PC-9 (cell line): Measurements from ENCODE around the gene DNAJC18. TPM values are rescaled to one million over a fixed set of nuclear protein-coding genes. Genes with fewer than 3 reads are reported as not detected.

Experiments
- BruUV-seq: library from RNA; stranded (reverse); fragments of 400-500 nt; replicated peaks from 2 replicates; lab custom pipeline; 2021; lab: Mats Ljungman, UMichigan
- CTCF ChIA-PET: fragments of 300-600 bp; sonication (Branson Sonifier 250); formaldehyde crosslinking; loops from one replicate; lab custom pipeline; 2022; ENCODE audit warnings: antibody characterized with exemption; lab: Charles Lee
- POLR2A ChIA-PET: fragments of 300-600 bp; sonication (Branson Sonifier 250); formaldehyde crosslinking; loops from one replicate; lab custom pipeline; 2022; ENCODE audit warnings: antibody characterized with exemption; ENCODE audit not compliant: unreplicated experiment; lab: Charles Lee
- DNase-seq, 2 experiments: peaks; one replicate each; pipeline versions ENCODE4 v3.0.0 to v3.0.0-alpha.2; 2015 to 2022; ENCODE audit warnings: mixed read lengths in 1 of 2
- H2AFZ ChIP-seq: fragments of 200-600 bp; sonication (generic); 2 replicates; pipeline ENCODE4 v1.8.1; 2017; ENCODE audit warnings: antibody characterized with exemption
- H3F3A ChIP-seq: fragments of 200-600 bp; sonication (generic); 2 replicates; pipeline ENCODE4 v1.8.1; 2017; ENCODE audit warnings: antibody characterized with exemption, mild to moderate bottlenecking, low read depth; ENCODE audit not compliant: insufficient read depth
- H3K27ac ChIP-seq: fragments of 200-600 bp; sonication (generic); 2 replicates; pipeline ENCODE4 v1.6.1; 2016; ENCODE audit warnings: mixed run types
- H3K27me3 ChIP-seq: fragments of 200-600 bp; sonication (generic); 2 replicates; pipeline ENCODE4 v1.6.1; 2016; ENCODE audit warnings: low read depth, mixed run types; ENCODE audit not compliant: insufficient read depth
- H3K36me3 ChIP-seq: fragments of 200-600 bp; sonication (generic); 2 replicates; pipeline ENCODE4 v1.6.1; 2016; ENCODE audit warnings: low read depth, mixed run types
- H3K4me1 ChIP-seq: fragments of 200-600 bp; sonication (generic); replicated peaks from 2 replicates; pipeline ENCODE4 v1.6.1; 2016; ENCODE audit warnings: mixed run types; ENCODE audit not compliant: insufficient read depth
- H3K4me2 ChIP-seq: fragments of 200-600 bp; sonication (generic); 2 replicates; pipeline ENCODE4 v1.6.1; 2017; ENCODE audit warnings: mixed run types
- H3K4me3 ChIP-seq: fragments of 200-600 bp; sonication (generic); 2 replicates; pipeline ENCODE4 v1.6.1; 2016; ENCODE audit warnings: mixed run types
- H3K79me2 ChIP-seq: fragments of 200-600 bp; sonication (generic); 2 replicates; pipeline ENCODE4 v1.6.1; 2017; ENCODE audit warnings: low read depth, mixed run types
- H3K9me2 ChIP-seq: fragments of 200-600 bp; sonication (generic); 2 replicates; pipeline ENCODE4 v1.8.1; 2017; ENCODE audit warnings: mild to moderate bottlenecking; ENCODE audit not compliant: insufficient read depth
- H3K9me3 ChIP-seq: fragments of 200-600 bp; sonication (generic); 2 replicates; pipeline ENCODE4 v1.8.1; 2016; ENCODE audit warnings: low read depth; ENCODE audit not compliant: insufficient read depth
- H4K20me1 ChIP-seq: fragments of 200-600 bp; sonication (generic); 2 replicates; pipeline ENCODE4 v1.8.1; 2017; ENCODE audit not compliant: insufficient read depth
- EZH2 ChIP-seq: fragments of 200-600 bp; sonication (generic); IDR thresholded peaks from 2 replicates; pipeline ENCODE4 v1.8.0; 2017; ENCODE audit warnings: antibody characterized with exemption, low read depth
- intact Hi-C: fragments of 100-400 bp; cut with micrococcal nuclease; formaldehyde crosslinking; loops from one replicate; pipeline ENCODE4 v1.10.0; 2022; ENCODE audit not compliant: unreplicated experiment
- total RNA-seq: library from RNA; stranded (reverse); gene quantifications from 2 replicates; pipeline ENCODE4 v1.2.3, GENCODE V29; 2021
- TF ChIP-seq, protein P1 (sequence below): fragments of 200-600 bp; sonication (generic); conservative IDR thresholded peaks from 2 replicates; pipeline ENCODE4 v1.6.1; 2017; ENCODE audit warnings: mixed run types, antibody characterized with exemption, mild to moderate bottlenecking, moderate library complexity

DNAJC18 gene
- total RNA-seq, 1 experiment from 2014 or later, result 8.9 TPM

DNA sequence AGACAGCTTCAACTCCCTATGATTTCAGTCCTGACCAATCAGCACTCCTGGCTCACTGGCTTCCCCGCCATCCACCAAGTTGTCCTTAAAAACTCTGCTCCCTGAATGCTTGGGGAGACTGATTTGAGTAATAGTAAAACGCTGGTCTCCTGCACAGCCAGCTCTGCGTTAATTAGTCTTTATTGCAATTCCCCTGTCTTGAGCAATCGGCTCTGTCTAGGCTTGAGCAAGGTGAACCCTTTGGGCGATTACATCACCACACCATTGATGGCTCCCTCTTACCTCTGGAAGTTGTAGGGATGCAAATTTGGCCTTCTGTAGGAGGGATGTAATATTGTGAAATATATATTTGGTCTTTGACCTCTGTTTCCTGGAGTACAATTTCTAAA is 53.3 kb downstream of the DNAJC18 start:
- peak overlapping the region; percentile 55 for H3K4me2 ChIP-seq
- H3K4me1 ChIP-seq, result peaks cover 62% of the 10 kb centered on the region
- H3K9me3 ChIP-seq, result no peaks in the 10 kb centered on the region
- no peaks in the 10 kb centered on the region for H3K36me3 ChIP-seq
- no peaks in the 10 kb centered on the region for H3K79me2 ChIP-seq
- no peak overlapping the region for H3K4me3 ChIP-seq
- no TSS peak for BruUV-seq
- no peak for DNase-seq
- TF ChIP-seq EZH2, result no peak
- TF ChIP-seq, protein P1, sequence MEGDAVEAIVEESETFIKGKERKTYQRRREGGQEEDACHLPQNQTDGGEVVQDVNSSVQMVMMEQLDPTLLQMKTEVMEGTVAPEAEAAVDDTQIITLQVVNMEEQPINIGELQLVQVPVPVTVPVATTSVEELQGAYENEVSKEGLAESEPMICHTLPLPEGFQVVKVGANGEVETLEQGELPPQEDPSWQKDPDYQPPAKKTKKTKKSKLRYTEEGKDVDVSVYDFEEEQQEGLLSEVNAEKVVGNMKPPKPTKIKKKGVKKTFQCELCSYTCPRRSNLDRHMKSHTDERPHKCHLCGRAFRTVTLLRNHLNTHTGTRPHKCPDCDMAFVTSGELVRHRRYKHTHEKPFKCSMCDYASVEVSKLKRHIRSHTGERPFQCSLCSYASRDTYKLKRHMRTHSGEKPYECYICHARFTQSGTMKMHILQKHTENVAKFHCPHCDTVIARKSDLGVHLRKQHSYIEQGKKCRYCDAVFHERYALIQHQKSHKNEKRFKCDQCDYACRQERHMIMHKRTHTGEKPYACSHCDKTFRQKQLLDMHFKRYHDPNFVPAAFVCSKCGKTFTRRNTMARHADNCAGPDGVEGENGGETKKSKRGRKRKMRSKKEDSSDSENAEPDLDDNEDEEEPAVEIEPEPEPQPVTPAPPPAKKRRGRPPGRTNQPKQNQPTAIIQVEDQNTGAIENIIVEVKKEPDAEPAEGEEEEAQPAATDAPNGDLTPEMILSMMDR, result no peak
- ChIA-PET CTCF (interaction anchor here (0.7 kb wide), 1 partner anchor 378 kb away, joined by 3 read pairs; no protein-coding TSS in a partner anchor), POLR2A (no interaction called here)
- no peak overlapping the region for H2AFZ ChIP-seq
- peaks cover 39% of the 10 kb centered on the region for H3F3A ChIP-seq
- H3K27ac ChIP-seq, result no peak overlapping the region
- no peaks in the 10 kb centered on the region for H4K20me1 ChIP-seq
- intact Hi-C loops, result no loop called here
- no peaks in the 10 kb centered on the region for H3K9me2 ChIP-seq
- no peaks in the 10 kb centered on the region for H3K27me3 ChIP-seq

DNA sequence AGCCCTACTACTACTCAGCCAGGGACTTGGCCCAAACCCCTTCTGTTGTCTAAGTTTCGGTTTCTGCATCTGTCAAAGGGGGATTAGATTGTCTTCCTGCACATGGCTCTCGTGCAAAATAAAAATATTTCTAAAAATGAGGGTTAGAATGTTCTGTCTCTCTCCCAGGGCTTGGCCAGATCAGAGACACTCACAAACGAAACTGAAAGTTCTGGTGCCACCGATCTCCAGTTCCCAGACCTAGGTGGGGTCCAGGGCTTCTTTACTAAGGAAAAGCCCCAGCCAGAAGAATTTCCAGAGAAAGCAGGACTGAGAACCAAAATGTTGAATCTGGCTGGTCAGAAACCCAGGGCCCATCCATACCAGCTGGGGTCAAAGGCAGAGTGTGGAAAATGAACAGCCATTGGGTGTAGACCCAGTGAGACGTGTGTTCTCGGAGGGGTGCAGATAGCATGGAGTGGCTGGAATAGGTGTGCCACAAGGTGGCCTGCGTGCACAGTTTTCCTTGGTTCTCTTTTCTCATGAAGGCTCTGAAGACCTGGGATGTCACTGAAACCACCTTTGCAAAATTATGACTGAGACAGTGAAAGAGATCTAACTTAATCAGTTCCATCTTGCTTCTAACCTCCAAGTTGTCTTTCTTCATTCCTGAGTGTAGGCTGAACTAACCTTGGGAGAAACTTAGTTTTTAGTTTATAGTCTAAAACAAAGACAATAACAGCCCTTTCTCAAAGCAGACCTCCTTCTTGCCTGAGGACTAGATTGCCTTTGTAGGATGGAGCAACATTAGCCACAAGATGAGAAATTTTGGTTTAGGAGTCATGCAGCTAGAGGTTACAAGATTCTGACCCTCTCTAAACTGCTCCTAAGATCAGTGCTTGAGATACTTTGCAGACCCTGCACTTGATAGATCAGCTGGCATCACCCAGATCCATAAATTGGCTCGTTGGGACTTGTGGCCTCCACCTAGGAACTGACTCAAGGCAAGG is 54.0 kb downstream of the DNAJC18 start:
- intact Hi-C loops, result no loop called here
- Histone ChIP-seq H3K9me2 (no peaks in the 10 kb centered on the region), H3K9me3 (no peaks in the 10 kb centered on the region), H3K79me2 (no peaks in the 10 kb centered on the region), H3K27ac (no peak overlapping the region), H2AFZ (no peak overlapping the region), H4K20me1 (no peaks in the 10 kb centered on the region), H3F3A (peaks cover 32% of the 10 kb centered on the region), H3K4me2 (peak overlapping the region; percentile 55), H3K4me3 (no peak overlapping the region), H3K36me3 (no peaks in the 10 kb centered on the region), H3K27me3 (no peaks in the 10 kb centered on the region), H3K4me1 (peaks cover 55% of the 10 kb centered on the region)
- no peak for TF ChIP-seq EZH2
- TF ChIP-seq, protein P1, result no peak
- ChIA-PET POLR2A (no interaction called here), CTCF (interaction anchor here (0.7 to 1.2 kb wide), 2 partner anchors 378 to 1015 kb away, joined by 3 to 5 read pairs; no protein-coding TSS in a partner anchor)
- BruUV-seq, result no TSS peak
- DNase-seq, result peak in 1 of 2 experiments; percentile 47

DNA sequence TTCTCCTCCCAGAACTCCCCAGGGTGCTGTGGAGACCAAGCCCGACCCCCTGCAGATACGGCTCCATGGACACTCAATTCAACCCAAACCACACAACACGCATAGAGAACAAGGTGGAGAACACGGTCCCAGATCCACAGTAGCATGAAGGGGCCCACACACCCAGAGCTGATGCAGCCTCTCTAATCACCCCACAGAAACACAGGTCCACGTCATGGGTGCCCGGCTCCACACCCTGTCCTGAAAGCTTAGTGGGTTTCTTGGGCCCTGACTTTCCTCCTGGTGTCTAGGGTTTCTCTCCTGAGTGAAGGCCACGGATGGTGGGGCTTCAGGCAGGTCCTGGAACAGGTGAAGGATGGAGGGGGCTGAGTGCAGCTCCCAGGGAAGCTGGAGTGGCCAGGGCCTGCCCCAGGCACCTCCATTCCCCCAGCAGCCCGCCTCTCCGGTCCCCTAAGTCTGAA is 54.7 kb downstream of the DNAJC18 start:
- Histone ChIP-seq H3K4me2 (peak overlapping the region; percentile 55), H3K9me3 (no peaks in the 10 kb centered on the region), H3K27me3 (no peaks in the 10 kb centered on the region), H3F3A (peaks cover 30% of the 10 kb centered on the region), H3K36me3 (no peaks in the 10 kb centered on the region), H3K79me2 (no peaks in the 10 kb centered on the region), H4K20me1 (no peaks in the 10 kb centered on the region), H2AFZ (no peak overlapping the region), H3K4me3 (no peak overlapping the region), H3K27ac (no peak overlapping the region), H3K4me1 (peaks cover 49% of the 10 kb centered on the region), H3K9me2 (no peaks in the 10 kb centered on the region)
- POLR2A ChIA-PET, result no interaction called here
- DNase-seq, result no peak
- intact Hi-C loops, result no loop called here
- TF ChIP-seq EZH2, result no peak
- TF ChIP-seq, protein P1, result no peak
- BruUV-seq, result no TSS peak
- CTCF ChIA-PET, result interaction anchor here (1.2 kb wide), 1 partner anchor 1014 kb away, joined by 5 read pairs; no protein-coding TSS in a partner anchor
